A172 (cell line): ENCODE data around the gene MYBBP1A. TPM values are rescaled to one million over a fixed set of nuclear protein-coding genes. Genes with fewer than 3 reads are reported as not detected.

ENCODE experiments used
- DNase-seq: peaks from one replicate; pipeline ENCODE4 v3.0.0-alpha.2; 2015; ENCODE audit warnings: low spot score
- total RNA-seq: library from RNA; depleted of rRNA; stranded (reverse); fragments of >200 nt; shearing (Covaris generic); gene quantifications from 2 replicates; pipeline ENCODE4 v1.2.3, GENCODE V29; 2014

MYBBP1A gene
- total RNA-seq, 1 experiment from 2014 or later, result 63.5 TPM

- DNase-seq, result peak; percentile 73
These were observed 18.5 kb upstream of the MYBBP1A start for GRCh38 chr17:4573669-4574068.

- no peak for DNase-seq
These were observed 17.9 kb upstream of the MYBBP1A start for GRCh38 chr17:4573115-4573514.

DNA sequence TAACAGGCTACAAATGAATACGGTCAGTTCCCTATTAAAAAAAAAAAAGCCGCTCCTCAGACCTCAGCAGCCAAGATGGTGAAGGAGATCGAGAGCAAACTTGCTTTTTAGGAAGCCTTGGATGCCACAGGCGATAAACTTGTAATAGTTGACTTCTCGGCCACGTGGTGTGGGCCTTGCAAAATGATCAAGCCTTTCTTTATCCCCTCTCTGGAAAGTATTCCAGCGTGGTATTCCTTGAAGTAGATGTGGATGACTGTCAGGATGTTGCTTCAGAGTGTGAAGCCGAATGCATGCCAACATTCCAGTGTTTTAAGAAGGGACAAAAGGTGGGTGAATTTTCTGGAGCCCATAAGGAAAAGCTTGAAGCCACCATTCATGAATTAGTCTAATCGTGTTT lies 16.9 kb upstream of the MYBBP1A start:
- DNase-seq, result no peak

GRCh38 chr17:4569591-4569990 lies 14.4 kb upstream of the MYBBP1A start:
- no peak for DNase-seq

- DNase-seq, result peak; percentile 70
These were observed 11.6 kb upstream of the MYBBP1A start for GRCh38 chr17:4566785-4567184.

DNA sequence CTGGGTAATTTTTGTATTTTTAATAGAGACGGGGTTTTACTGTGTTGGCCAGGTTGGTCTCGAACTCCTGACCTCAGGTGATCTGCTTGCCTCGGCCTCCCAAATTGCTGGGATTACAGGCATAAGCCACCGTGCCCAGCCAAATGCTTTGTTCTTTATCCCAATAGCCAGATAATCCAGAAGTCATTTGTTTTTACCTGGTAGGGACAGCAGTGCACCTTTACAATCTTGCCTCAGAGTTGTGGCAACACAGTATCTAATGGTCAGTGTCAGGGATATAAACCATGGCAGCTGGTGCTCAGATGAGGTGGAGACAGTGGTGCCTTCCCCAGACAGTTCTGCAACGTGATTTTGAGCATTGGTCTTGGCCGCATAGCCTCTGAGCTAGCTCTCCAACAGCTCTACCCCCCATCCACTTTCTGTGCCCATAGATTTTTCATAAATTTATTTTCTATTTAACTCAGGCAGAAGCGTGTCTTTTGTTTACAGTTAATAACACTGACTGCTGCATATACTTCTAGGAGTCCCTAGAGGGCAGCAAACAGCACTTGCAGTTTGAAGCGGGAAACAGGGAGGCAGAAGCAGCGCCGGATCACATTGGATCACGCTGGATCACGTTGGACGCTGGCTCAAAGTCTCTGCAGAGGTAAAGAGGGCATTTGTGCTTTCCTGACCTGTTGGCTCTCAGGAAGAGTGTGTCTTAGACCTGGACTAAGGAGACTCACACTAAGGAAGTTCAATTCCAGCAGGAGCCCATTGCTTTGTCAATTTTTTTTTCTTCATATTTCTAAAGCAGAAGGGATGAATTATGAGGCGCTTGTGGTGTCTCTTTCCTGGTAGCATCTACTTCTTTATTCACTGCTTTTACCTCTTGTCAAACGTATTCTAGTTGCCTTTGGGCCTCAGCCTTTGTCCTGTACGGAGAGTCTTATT lies 10.3 kb upstream of the MYBBP1A start:
- peak; percentile 82 for DNase-seq

GRCh38 chr17:4562015-4562969 lies 7.1 kb upstream of the MYBBP1A start:
- no peak for DNase-seq

- no peak for DNase-seq
These were observed 5.7 kb upstream of the MYBBP1A start for GRCh38 chr17:4560837-4561256.

- no peak for DNase-seq
These were observed 5.2 kb upstream of the MYBBP1A start, which contains the start of gene GGT6 for GRCh38 chr17:4560421-4560820. Gene GGT6, minus strand, starts transcription at chr17:4560577. Its CDS starts 56 bp downstream, at chr17:4560521.

GRCh38 chr17:4559966-4560365 lies 4.8 kb upstream of the MYBBP1A start:
- no peak for DNase-seq

DNA sequence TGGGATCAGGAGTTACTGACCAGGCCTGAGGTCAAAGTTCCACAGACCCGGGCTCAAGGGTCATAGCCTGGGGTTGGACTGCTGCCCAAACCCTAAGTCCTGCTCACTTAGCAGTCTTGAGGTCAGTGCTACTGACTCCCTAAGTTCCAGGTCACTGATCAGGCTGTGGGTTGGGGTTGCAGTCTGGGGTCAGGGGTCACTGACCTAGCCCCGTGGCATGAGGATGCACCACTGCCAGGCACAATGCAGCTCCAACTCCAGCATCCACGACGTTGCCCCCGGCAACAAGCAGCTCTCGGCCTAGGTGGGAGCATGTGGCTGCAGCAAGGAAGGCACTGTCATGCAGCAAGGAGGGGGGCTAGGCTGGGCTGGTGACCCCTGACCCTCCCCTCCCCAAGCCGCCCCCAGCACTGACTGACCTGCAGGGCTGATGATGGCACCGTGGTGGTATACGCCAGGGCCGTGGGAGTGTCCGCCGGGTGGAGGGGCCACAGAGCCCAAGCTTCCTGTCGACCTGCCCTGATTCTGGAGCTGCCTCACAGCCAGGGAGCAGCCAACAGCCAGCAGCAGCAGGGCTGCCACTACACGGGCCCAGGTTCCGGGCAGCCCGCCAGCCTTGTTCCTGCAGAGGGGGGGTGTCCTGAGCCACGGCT lies 4.1 kb upstream of the MYBBP1A start:
- no peak for DNase-seq

DNA sequence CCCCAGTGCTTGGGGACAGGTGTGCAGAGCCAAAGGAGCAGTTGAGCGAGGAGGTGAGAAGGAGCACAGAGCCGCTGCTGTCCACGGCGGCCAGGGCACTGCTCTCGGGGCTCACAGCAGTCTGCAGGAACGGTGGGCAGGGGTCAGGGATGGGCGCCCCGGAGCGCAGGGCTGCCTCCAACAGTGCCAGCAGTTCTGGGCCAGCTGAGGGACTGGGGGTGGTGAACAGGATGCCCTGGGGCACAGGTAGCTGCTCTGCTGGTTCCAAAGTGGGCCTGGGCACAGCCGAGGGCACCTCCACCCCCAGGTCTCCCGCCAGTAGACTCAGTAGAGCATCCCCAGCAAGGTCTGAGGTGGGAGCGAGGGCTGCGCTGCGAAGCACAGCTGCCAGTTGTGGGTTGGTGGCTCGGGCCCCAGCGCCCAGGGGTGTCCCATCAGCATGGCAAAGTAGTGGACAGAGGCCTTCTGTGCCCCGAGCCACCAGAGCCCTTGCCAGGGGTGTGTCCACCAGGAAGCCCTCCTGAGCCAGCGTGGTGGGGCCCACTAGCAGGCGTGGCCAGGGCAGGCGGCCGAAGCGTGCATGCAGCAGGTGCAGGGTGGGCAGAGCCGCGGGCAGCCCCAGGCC lies 3.3 kb upstream of the MYBBP1A start:
- no peak for DNase-seq

- DNase-seq, result no peak
These were observed 2.6 kb upstream of the MYBBP1A start for GRCh38 chr17:4557626-4558346.

GRCh38 chr17:4556996-4557395 lies 1.8 kb upstream of the MYBBP1A start:
- no peak for DNase-seq

DNA sequence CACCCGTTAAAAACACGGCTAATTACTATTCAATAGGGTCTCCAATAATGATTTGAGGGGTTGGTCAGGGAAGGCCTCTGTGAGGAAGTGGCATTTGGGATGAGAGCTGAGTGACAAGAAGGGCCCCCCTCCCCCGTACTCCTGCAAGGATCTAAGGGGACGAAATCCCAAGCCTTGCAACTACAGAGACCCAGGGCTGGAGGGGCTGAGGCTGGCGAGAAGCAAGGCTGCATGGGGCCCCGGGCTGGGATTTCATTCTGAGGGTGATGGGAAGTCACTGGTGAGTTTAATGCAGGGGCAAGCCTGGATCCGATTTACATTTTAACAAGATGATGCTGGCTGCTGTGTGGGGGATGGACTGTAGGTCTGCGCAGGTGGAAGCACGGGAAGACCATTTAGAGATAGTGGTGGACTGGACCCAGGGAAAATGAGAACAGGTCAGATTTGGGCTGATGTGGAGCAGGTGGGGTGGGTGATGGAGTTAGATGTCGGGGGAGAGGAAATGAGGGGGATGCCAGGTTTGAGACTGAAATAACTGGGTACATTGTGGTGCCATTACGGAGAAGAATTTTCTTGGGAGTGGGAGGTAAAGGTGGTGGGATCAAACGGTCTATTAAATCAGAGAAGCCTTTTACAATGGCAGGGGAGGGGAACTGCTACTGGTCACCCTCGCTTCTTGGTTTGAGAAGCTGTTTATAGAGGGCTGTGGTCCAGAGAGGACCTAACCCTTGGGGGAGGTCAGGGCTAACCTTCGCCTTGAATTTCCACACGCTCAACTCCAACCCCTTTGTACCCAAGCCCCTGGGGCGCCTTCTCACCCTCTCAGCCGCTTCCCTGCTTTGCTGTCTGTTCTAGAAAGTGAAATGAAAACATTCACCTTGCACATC lies 932 bp upstream of the MYBBP1A start:
- DNase-seq, result no peak

DNA sequence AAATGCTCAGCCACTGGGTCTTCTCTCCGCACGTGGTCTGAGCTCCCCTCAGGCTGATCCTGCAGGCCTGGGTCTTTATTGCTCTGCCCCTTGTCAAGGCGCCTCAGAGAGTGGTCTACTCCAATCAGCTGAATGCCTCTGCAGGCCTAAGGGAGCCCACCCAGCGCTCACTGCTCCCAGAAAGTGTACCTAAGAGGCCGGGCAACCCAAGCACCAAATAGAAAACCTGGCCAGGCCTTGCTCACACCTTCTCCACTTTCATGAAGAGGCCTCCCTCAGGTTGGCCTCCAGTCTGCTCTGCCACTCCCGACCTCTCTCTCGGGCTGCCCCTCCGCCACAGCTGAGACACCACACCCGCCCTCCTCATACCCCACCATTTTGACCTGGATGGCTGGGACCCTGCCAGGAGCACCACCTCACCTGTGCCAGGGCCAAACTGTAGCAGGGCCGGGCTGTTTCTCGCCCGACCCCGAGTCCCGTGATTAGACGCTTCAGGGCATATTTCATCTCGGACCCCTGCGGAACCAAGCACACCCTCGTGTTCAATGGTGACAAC lies 665 bp downstream of the MYBBP1A start:
- DNase-seq, result no peak

DNA sequence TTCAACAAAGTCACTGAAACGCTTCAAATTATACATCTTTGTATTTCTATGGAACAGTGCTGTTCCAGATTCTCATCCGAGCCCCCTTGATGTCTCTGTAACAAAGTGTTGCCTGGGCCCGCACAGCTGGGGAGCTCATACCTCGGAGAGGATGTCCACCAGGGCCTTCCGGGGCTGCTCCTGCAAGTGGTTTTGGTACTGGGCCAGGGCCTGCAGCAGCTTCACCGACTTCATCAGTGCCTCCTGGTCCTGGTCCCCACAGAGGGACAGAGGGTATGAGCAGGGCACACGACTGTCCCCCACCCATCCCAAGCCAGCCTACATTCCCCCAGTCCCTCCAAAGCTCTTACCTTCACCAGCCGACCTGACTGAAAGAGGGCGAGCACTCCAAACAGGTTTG lies 1.5 kb downstream of the MYBBP1A start:
- no peak for DNase-seq

DNA sequence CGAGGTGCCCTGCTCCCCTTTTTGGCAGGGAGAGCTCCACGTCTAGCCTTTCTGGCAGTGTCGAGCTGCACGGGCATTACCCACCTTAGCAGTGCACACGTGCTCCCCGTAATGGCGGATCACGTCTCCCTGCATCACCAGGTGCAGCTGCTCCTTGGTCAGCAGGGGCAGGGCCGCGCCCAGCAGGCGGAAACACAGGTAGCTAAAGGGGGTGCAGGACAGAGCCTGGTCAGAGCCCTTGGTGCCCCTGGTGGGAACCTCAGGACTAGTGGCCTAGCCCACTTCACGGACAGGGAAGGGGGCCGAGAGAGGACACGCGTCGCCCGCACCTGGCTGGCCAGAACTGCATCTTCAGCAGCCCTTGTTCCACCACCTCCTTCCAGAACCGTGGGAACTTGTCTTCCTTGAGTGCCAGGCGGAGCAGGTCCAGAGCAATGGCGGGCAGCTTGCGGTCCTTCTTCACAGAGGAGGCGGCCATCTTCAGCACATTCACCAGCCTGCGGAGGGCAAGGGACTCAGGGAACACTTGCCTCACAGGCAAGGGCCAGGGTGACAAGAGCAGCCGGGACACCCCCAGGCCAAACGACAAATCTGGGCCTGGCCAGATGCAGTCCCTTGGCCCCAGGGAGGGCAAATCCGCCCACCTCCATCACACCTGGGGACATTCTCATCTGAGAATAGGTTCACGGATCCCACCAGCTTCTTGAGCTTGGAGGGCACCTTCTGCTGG lies 3.2 kb downstream of the MYBBP1A start:
- no peak for DNase-seq

DNA sequence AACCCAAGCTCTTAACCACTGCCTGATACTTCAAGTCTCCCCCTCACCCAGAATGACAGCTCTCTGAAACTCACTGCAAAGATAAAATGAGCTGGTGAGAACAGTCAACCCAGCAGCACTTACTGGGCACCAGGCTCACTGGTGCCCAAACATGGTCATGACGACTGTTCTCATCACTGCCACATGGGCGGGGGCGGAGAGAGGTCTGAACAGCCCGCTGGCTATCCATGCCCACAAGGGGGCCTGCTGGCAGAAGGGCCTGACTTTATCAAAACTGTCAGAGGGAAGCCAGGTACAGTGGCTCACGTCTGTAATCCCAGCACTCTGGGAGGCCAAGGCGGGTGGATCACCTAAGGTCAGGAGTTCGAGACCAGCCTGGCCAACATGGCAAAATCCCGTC lies 4.0 kb downstream of the MYBBP1A start:
- peak; percentile 23 for DNase-seq
